ENCODE measurements around the gene CXCL11.

Gene CXCL11

DNA sequence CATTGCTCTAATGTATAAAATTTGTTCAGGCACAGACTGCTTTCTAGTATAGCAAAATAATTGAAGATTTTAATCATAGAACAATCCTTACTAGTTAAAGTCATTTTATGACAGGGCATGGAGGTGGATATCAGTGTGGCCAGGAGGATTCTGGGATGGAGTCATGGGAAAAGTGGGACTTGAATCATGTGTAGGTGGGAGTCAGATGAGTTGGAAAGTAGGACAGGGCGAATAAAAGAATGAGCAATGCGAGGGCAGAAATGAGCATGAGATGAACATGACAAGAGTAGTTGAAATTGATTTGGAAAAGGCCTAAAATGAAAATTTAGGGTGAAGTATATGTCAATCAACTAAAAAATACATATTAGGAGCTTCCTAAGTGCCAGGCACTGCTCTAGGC lies 37.9 kb downstream of the CXCL11 start (continued):
- TF ChIP-seq, protein P1, sequence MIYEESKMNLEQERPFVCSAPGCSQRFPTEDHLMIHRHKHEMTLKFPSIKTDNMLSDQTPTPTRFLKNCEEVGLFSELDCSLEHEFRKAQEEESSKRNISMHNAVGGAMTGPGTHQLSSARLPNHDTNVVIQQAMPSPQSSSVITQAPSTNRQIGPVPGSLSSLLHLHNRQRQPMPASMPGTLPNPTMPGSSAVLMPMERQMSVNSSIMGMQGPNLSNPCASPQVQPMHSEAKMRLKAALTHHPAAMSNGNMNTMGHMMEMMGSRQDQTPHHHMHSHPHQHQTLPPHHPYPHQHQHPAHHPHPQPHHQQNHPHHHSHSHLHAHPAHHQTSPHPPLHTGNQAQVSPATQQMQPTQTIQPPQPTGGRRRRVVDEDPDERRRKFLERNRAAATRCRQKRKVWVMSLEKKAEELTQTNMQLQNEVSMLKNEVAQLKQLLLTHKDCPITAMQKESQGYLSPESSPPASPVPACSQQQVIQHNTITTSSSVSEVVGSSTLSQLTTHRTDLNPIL (CRISPR knock-in tag; IDR thresholded peaks at IDR 0.05; ENCODE audit: low read depth) = no peak

DNA sequence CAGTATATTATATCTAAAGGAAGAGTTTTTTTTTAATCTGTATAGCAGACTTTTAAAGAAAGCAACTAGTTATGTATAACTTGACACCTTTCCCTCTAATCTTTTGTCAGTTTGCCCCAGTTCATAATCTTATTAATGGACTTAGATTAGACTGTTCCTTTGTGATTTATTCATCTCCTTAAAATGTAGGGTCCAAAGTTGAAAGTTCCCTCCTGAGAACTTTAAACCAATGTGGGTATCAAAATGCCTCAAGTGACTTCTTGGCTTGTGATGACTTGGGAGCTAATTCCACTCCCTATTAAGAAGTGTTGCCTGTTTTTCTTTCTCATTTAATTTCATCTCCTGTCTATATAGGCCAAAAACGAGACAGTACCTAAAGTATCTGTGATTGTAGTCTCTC lies 38.8 kb downstream of the CXCL11 start:
- TF ChIP-seq, protein P1 (CRISPR knock-in tag; IDR thresholded peaks at IDR 0.05; ENCODE audit: low read depth) = no peak
- TF ChIP-seq GLIS3 (CRISPR knock-in tag; IDR thresholded peaks at IDR 0.05) (no peak), ISL1 (CRISPR knock-in tag; IDR thresholded peaks at IDR 0.05) (no peak), RARB (CRISPR knock-in tag; IDR thresholded peaks at IDR 0.05) (no peak), PPARA (CRISPR knock-in tag; IDR thresholded peaks at IDR 0.05; ENCODE audit: borderline replicate concordance) (no peak), TCF4 (CRISPR knock-in tag; IDR thresholded peaks at IDR 0.05; ENCODE audit: borderline replicate concordance) (no peak), BACH2 (CRISPR knock-in tag; IDR thresholded peaks at IDR 0.05; ENCODE audit: borderline replicate concordance) (no peak), ZNF565 (CRISPR knock-in tag; conservative IDR thresholded peaks at IDR 0.05; ENCODE audit: low read depth) (no peak), ARNTL (CRISPR knock-in tag; IDR thresholded peaks at IDR 0.05; ENCODE audit: borderline replicate concordance, low read depth) (no peak)
- TF ChIP-seq, protein P2, sequence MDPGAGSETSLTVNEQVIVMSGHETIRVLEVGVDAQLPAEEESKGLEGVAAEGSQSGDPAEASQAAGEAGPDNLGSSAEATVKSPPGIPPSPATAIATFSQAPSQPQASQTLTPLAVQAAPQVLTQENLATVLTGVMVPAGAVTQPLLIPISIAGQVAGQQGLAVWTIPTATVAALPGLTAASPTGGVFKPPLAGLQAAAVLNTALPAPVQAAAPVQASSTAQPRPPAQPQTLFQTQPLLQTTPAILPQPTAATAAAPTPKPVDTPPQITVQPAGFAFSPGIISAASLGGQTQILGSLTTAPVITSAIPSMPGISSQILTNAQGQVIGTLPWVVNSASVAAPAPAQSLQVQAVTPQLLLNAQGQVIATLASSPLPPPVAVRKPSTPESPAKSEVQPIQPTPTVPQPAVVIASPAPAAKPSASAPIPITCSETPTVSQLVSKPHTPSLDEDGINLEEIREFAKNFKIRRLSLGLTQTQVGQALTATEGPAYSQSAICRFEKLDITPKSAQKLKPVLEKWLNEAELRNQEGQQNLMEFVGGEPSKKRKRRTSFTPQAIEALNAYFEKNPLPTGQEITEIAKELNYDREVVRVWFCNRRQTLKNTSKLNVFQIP (CRISPR knock-in tag; IDR thresholded peaks at IDR 0.05; ENCODE audit: borderline replicate concordance, low read depth) = no peak
- no peak for ATAC-seq

DNA sequence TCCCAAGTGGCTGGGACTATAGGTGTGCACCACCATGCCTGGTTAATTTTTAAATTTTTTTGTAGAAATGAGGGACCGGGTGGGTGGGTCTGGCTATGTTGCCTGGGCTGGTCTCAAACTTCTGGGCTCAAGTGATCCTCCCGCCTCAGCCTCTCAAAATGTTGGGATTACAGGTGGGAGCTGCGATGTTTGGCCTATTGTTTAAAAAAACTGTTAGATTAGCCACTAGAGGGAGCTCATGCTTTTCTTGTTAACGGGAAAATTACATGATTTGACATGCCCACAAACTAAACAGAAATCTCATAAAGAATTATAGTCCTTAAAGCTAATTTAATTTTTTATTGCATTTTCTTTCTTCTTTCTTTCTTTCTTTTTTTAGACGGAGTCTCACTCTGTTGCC lies 40.1 kb downstream of the CXCL11 start:
- TF ChIP-seq, protein P3, sequence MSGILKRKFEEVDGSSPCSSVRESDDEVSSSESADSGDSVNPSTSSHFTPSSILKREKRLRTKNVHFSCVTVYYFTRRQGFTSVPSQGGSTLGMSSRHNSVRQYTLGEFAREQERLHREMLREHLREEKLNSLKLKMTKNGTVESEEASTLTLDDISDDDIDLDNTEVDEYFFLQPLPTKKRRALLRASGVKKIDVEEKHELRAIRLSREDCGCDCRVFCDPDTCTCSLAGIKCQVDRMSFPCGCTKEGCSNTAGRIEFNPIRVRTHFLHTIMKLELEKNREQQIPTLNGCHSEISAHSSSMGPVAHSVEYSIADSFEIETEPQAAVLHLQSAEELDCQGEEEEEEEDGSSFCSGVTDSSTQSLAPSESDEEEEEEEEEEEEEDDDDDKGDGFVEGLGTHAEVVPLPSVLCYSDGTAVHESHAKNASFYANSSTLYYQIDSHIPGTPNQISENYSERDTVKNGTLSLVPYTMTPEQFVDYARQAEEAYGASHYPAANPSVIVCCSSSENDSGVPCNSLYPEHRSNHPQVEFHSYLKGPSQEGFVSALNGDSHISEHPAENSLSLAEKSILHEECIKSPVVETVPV (CRISPR knock-in tag; IDR thresholded peaks at IDR 0.05) = no peak
- no peak for TF ChIP-seq PPARA (CRISPR knock-in tag; IDR thresholded peaks at IDR 0.05; ENCODE audit: borderline replicate concordance)
- no peak for TF ChIP-seq ZFP30 (CRISPR knock-in tag; IDR thresholded peaks at IDR 0.05)
- ATAC-seq = peak; percentile 64

DNA sequence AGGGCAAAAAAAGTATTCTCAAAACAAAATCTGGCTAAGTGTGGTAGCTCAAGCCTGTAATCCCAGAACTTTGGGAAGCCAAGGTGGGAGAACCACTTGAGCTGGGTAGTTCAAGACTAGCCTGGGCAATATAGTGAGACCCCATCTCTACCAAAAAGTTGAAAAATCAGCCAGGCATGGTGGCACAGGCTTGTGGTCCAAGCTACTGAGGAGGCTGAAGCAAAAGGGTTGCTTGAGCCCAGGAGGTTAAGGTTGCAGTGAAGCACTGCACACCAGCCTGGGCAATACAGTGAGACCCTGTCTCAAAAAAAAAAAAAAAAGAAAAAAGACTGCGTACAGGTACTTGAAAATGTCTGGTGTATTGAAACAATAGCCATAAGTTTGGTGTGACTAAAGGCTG lies 43.4 kb downstream of the CXCL11 start:
- ATAC-seq = no peak
- TF ChIP-seq, protein P3 (CRISPR knock-in tag; IDR thresholded peaks at IDR 0.05) = no peak

DNA sequence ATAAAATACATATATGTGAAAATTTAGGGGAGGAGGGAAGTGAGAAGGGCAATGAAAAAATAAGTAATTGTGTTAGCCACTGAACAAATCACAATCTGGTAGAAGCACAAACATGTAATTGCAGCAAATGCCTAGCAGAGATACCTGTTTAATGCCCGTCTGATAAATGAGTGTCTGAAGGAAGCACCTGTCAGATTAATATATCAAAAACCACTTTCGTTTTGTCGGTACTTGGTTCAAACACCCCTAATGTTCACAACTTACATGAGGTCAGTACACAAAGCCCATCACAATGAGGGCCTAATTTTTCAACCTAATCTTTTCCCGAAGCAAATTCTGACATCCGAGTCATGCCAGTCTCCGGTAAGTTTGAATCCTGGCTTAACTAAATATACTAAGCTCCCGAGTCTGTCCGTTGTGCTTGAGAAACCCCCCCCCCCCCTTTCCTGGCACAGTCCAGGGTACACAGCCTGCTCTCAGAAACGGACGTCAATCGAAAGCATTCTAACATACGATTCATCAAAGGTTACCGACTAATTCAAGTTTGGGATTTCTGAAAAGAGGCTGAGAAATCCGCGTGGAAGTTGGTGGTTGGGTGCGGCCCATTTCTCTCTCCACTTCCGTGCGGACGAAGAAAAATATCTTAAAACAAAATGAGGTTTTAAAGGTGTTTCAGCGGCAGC lies 45.9 kb downstream of the CXCL11 start:
- peak; percentile 11; the same call in 2 of the 3 replicates for ATAC-seq
- TF ChIP-seq RARB (CRISPR knock-in tag; IDR thresholded peaks at IDR 0.05) (no peak), OSR1 (CRISPR knock-in tag; IDR thresholded peaks at IDR 0.05) (no peak), GLIS3 (CRISPR knock-in tag; IDR thresholded peaks at IDR 0.05) (no peak)
- TF ChIP-seq, protein P1 (CRISPR knock-in tag; IDR thresholded peaks at IDR 0.05; ENCODE audit: low read depth) = no peak

DNA sequence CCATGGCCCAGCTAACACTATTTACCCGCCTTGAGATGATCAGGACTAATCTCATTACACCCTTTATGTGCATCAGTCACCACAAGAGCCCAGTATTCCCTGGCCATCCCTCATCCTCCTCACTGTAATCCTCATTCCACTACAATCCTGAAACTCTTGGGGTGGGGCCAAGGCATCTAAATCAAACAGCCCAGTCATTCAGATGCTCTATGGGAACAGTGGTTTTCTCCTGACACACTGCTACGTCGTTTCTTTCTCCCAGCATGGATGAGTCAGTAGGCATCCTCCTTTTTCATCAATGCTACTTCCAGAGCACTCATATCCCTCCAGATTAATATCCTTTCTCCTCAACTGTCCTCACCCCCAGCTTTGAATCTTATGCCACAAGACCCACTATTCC lies 50.8 kb downstream of the CXCL11 start:
- peak; percentile 81 for ATAC-seq
- TF ChIP-seq TCF4 (CRISPR knock-in tag; IDR thresholded peaks at IDR 0.05; ENCODE audit: borderline replicate concordance) (no peak), ISL1 (CRISPR knock-in tag; IDR thresholded peaks at IDR 0.05) (no peak), ZC3H10 (CRISPR knock-in tag; IDR thresholded peaks at IDR 0.05) (no peak), ZNF70 (CRISPR knock-in tag; IDR thresholded peaks at IDR 0.05) (no peak), ARNTL (CRISPR knock-in tag; IDR thresholded peaks at IDR 0.05; ENCODE audit: borderline replicate concordance, low read depth) (no peak), ZNF8 (CRISPR knock-in tag; IDR thresholded peaks at IDR 0.05) (no peak), BACH2 (CRISPR knock-in tag; IDR thresholded peaks at IDR 0.05; ENCODE audit: borderline replicate concordance) (no peak), ZFP3 (CRISPR knock-in tag; IDR thresholded peaks at IDR 0.05) (no peak), ESRRG (CRISPR knock-in tag; IDR thresholded peaks at IDR 0.05) (no peak)
- TF ChIP-seq, protein P4, sequence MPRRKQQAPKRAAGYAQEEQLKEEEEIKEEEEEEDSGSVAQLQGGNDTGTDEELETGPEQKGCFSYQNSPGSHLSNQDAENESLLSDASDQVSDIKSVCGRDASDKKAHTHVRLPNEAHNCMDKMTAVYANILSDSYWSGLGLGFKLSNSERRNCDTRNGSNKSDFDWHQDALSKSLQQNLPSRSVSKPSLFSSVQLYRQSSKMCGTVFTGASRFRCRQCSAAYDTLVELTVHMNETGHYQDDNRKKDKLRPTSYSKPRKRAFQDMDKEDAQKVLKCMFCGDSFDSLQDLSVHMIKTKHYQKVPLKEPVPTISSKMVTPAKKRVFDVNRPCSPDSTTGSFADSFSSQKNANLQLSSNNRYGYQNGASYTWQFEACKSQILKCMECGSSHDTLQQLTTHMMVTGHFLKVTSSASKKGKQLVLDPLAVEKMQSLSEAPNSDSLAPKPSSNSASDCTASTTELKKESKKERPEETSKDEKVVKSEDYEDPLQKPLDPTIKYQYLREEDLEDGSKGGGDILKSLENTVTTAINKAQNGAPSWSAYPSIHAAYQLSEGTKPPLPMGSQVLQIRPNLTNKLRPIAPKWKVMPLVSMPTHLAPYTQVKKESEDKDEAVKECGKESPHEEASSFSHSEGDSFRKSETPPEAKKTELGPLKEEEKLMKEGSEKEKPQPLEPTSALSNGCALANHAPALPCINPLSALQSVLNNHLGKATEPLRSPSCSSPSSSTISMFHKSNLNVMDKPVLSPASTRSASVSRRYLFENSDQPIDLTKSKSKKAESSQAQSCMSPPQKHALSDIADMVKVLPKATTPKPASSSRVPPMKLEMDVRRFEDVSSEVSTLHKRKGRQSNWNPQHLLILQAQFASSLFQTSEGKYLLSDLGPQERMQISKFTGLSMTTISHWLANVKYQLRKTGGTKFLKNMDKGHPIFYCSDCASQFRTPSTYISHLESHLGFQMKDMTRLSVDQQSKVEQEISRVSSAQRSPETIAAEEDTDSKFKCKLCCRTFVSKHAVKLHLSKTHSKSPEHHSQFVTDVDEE (CRISPR knock-in tag; IDR thresholded peaks at IDR 0.05) = no peak
